NCI-H524 treated with DMSO at 0.1 percent for 48 hours (cell line): Measurements from ENCODE around the gene ABO.
"Not testable (repeated sequence)": the region's sequence is repeated elsewhere in the genome, so short reads cannot be mapped to it uniquely, and the experiment has no call there.

Experiments used
- DNase-seq: peaks from one replicate; lab custom pipeline; 2025; lab: John Stamatoyannopoulos, UW

The ABO gene

DNA sequence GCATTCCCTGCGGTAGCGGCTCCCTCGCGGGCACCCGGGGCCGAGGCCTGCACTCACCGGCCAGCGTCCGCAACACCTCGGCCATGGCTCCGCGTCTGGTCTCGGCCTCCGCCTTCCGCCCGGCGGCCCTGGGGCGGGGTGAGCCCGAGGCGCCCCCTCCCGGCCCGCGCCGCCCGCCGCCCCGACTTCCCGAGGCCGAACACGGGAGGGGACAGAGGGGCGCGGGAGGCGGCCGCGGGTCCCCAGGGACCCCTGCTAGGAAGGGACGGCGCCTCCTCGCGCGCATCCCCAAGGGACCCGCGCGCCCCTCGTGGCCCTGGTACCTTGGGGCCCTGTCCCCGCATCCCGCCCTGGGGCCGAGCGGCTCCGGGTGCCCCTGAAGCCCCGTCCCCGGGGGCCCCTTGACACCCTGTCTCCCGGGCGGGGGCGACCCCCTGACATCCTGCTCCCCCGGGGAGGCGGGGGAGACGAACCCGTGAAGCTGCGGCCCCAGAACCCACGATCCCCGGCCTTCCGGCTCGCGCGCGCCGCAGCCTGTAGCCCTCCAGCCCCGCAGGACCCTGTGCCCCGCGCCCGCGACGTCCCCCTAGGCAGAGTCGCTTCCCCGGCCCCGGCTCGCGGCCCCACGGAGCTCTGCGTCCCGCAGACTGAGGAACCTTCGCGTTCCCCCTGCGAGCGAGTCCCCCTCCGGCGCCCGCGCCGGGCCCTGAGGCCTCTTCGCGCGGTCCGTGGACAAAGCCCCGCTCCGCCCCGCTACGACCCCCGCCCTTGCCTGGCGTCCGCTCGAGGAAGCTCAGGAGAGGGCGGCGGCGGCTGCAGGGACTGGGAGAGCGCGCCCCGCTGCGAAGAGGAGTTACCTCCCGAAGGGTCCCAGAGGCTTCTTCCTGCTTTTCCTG, at the start of gene ABO:
Gene ABO (minus strand): TSS at position 97 of the 896 bp plus-strand sequence.
- DNase-seq: no peak

DNA sequence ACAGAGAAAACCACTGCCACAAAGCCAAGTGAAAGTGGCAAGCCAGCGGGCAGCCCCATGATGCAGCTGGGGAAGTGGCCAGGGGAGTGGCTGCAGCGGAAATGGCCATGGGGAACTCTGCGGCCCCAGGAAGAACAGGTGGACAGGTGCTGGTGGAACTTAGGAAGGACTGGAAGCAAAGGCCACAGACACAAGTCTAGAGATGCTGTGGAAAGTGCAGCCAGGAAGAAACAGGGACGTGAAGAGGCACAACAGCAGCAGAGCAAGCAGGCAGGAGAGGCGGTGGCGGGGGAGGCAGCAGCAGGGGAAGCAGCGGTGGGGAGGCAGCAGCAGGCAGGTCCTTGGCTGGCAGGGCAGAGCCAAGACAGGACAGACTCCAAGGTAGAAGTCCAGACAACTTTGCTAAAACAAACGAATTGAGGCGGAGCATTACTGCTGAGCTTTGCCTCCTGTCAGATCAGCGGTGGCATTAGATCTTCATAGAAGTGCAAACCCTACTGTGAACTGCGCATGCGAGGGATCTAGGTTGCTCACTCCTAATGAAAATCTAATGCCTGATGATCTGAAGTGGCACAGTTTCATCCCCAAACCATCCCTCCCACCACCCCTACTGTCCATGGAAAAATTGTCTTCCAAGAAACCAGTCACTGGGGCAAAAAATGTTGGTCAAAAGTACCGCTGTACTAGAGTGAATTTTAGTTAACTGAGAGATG, 49.1 kb upstream of the ABO start:
- no peak for DNase-seq

DNA sequence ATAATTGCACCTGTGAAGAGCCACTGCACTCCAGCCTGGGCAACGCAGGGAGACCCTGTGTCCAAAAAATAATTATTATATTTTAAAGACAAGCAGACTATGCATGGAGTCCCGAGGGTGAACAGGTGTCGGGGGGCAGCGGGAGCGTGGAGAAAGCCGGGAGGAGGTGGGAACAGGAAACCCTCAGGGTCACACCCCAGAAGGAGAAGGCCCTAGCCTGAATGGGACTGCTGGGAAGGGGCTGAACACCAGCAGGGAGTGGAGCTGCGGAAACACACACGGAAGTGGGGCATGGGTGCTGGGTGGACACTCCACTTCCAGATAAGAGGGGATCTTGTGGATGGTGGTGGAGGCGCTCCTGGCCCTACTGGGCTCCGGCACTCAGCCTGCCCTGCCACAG, 48.2 kb upstream of the ABO start:
- DNase-seq: no peak

DNA sequence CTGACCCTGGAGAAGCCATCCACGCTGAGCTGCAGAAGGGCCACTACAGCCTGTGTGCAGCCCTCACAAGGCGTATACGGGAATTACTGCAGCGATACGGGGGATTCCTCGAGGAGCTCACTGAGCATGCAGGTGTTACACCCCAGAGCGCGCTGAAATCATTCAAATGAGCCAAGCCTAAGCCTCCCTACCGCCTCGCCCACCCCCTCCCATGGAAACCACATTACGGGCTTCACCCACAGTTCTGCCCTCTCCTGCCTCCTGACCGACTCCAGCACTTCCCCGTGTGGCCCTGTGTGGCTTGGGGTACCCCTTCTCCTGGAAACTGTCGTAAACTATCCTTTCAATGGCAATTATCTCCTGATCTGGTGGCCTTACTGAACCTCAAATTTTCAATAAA, 47.7 kb upstream of the ABO start:
- DNase-seq: no peak

DNA sequence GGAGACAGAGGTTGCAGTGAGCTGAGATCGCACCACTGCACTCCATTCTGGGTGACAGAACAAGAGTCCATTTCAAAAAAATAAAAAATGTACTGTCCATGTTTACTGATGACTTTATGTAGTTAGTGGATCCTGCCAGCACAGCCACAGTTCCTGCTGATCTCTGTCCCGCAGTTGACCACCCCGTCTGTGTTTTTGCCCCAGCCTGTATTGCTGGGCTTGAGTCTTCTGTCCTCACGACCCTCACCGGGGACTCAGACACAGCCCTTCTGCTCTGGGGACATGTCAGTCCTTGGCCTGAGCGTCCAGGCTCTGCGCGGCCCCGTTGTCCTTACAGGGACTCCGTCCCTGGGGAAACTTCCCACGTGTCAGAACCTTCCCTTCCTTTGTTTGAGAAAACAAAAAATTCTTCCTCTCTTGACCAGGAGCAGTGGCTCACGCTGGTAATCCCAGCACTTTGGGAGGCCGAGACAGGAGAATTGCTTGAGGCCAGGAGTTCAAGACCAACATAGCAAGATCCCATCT, 46.5 kb upstream of the ABO start:
- DNase-seq: no peak

DNA sequence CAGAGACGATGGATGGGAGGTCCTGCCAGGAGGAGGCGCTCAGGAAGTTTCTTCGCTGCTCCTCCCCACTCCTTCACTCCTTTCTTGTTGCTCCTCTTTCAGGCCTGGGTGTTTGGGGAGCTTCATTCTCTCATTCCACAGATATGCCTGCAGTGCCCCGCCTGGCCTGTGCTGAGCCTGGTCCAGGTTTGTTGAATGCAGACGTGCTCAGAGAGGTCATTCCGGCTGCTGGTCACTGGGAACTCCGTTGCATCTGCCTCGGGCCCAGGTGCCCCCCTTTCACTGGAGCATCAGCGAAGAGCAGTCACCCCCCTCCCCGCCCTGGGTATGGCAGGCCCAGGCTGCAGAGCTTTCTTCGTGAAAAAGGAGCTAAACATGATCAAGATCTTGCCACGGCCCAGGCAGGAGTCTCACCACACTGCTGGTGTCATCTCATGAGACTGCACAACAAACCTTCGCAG, 45.5 kb upstream of the ABO start:
- DNase-seq: no peak

DNA sequence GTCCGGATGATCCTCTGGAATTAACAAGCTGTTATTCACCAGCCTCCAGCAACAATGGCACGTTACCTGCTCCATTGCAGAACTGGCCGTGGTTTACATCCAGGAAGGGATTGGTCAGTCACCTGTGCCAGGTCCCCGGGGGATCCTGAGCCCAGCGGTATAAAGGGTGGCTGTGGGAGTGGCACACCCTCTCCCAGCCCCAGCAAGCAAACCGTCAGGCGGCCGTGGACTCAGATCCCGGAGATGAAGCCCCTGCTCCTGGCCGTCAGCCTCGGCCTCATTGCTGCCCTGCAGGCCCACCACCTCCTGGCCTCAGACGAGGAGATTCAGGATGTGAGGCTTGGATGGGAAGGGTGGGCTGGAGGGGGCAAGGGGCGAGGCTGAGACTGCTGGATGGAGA, 42.5 kb upstream of the ABO start:
- DNase-seq: not testable (repeated sequence)

DNA sequence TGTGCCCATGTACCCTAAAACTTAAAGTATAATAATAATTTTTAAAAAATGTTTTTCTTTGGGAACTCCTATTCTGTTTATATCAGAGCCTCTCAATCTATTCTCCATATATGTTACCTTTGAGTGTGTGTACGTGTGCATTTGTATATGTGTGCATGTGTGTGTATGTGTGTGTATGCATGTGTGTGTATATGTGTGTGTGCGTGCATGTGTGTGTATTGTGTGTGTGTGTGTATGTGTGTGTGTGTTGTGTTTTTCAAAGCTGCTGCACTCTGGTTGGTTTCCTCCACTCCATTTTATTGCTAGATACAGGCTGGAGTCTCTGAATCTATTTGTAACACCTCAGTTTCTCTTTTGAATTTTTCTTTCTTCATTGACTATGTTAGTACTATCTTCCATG, 41.0 kb upstream of the ABO start:
- no peak for DNase-seq

DNA sequence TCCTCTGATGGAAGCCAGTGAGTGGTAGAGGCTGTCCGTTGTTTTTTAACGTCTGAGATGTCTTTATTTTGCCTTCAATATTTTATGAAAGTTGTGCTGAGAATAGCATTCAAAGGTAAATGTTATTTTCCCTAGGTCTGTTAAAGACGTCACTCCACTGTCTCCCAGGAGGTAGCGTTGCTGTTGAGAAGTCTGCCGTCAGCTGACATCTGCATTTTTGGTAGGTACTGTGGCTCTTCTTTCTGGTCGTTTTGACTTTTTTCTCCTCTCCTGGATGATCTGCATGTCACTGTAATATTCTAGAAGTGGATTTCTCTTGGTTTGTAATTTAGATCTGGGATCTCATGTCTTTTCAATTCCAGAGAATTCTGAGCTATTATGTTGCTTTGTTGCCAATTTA, 34.6 kb upstream of the ABO start:
- no peak for DNase-seq

DNA sequence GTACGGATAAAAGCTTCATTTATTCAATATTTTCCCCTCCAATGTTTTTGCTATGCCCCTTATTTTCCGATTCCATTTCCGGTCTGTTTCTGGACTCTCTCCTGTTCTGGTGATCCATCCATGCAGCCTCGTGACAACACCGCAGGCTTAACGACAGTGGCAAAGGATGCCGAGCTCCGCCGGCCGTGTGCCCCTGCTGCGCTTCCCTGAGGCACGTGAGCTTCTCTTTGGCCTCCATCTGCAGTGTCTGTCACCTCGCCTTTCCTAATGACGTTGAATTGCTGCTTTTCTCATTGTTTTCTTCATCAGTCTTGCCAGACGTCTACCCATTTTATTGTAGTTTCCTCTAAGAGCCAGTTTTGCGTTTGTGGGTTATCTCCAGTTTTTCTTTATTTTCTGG, 32.3 kb upstream of the ABO start:
- no peak for DNase-seq

DNA sequence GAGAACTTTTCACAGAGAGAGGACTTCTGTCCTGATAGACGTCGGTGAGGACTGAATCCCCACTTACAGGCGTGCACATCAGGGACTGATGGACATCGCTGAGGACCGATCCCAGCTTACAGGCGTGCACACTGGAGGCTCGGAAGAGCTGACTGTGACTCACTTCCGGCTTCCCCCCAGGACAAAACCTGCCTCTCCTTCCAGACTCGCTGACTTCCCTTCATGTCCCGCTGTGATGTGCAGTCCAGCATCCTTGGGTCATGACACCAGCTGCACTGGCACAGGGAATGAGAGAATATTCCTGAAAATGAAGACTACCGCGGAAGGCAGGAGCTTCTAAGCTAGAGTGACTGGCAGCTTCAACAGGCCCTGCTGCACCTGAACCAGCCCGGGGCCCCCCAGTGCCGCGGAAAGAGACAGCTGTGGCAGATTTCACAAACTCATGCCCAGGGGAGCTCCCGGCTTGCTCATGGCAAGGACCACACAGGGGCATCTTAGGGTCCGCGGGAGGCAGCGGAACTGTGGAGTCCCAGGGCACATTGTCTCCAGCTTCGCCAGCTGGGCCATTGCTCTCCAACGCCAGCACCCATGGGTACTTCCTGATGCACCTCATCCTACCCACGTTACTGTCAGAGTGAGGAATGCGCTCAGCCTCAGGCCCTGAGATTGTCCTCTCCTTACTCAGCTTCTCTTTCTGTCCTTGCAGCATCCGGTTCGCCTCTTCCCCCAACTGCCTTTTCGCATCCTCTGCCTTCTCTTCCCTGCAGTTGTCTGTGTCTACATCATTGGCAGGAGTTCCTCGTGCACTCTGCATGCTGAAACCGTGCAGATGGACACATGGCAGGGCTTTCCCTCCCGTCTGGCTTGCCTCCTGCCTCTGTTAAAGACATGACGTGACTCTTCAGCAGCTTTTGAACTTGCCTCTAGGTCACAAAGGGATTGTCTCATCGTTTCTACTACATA, 31.5 kb upstream of the ABO start:
- no peak for DNase-seq

DNA sequence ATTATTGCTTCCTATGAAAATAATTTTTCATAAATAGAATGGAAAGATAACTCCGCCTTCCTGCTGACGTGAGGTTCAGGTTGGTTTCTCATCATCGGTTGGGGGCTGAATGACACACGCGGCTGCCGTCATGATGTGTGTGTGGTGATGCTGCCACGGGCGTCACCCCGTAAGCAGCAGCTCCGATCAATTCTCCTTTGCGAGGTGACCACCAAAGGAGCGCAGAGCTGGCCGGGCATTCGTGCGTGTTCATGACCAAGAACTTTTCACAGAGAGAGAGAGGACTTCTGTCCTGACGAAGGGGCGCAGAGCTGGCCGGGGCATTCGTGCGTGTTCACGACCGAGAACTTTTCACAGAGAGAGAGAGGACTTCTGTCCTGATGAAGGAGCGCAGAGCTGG, 30.7 kb upstream of the ABO start:
- no peak for DNase-seq

DNA sequence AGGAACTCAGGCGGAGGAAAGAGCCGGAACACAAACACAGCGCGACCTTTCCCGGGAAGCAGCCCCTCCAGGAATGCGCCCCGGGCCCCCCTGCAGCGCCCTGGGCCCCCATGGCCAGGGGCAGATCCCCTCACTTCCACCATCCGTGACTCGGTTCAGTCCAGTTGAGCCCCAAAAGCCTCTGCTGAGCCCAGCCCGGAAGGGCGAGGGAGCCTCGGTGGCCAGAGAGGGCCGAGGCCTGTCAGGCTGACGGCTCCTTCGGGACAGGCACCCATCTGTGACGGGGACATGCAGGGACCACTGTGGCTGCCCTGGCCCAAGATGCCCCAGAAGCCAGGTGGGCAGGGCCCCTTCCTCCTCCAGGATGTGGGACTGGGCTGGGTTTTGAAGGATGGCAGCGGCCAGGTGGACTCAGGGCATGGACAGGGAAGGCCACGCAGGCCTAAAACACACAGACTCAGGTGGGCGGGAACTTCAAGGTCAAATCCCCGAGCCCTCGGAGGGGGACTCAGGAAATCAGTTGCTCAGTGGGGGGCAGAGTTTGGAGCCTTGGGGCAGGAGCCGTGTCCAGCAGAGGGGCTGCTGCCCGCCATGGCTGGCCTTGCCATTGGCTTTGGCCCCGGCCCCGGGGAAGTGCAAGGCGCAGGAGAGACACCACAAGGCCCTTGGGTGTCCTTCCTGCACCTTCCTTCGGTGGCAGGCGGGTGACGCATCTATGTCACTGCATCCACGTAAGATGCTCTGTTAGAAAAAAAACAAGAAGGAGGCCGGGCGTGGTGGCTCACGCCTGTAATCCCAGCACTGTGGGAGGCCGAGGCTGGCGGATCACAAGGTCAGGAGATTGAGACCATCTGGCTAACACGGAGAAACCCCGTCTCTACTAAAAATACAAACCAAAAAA, 29.7 kb upstream of the ABO start:
- no peak for DNase-seq

DNA sequence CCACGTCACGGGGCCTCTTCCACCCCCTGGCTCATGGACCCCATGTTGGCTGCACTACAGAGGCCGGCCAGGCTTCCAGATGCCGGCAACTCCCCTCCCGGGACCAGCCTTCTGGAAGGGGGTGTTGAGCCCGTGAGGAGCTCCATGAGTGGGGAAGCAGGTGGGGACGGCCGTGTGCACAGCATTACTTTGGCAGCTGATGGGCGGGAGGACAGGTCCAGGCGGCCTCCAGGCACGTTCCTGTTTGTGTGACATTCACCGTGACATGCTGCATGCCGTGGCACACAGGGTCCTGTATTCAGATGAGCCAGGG, 29.1 kb upstream of the ABO start:
- DNase-seq: no peak

DNA sequence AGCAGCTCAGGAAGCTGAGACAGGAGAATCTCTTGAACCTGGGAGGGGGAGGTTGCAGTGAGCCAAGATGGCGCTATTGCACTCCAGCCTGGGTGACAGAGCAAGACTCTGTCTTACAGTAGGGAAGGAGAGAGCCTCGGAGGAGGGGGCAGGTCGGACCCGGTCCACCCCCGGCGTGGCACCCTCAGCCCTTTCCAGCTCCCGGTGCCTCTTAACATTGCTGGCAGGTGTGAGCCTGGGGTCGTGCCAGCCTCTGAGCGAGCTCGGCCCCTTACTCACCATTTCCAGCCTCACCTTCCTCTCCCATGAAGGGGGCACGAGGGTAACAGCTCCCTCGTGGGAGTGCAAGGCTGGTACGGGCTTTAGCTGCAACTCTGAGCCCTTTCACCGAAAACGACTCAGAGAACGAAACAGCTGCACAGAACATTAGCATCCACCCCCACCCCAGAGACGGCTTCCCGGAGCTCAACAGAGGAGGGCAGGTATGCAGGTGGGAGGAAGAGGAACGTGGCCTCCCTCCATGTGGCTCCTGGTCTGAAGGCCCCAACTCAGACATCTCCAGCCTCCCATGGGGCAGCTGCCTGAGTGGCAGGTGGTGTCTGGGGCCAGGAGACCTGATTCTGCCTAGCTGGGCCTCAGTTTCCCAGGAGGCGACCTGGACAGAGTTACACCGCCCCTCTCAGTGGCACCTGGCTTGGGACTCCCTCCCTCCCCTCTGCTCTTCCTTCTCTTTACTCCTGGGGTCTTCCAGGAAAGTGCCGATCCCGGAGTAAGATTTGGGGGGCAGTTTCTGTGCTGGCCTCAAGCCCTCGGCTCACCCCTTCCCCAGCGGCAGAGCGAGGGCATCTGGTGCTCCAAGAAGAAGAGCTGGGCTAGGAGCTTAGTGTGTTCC, 28.5 kb upstream of the ABO start:
- DNase-seq: no peak

DNA sequence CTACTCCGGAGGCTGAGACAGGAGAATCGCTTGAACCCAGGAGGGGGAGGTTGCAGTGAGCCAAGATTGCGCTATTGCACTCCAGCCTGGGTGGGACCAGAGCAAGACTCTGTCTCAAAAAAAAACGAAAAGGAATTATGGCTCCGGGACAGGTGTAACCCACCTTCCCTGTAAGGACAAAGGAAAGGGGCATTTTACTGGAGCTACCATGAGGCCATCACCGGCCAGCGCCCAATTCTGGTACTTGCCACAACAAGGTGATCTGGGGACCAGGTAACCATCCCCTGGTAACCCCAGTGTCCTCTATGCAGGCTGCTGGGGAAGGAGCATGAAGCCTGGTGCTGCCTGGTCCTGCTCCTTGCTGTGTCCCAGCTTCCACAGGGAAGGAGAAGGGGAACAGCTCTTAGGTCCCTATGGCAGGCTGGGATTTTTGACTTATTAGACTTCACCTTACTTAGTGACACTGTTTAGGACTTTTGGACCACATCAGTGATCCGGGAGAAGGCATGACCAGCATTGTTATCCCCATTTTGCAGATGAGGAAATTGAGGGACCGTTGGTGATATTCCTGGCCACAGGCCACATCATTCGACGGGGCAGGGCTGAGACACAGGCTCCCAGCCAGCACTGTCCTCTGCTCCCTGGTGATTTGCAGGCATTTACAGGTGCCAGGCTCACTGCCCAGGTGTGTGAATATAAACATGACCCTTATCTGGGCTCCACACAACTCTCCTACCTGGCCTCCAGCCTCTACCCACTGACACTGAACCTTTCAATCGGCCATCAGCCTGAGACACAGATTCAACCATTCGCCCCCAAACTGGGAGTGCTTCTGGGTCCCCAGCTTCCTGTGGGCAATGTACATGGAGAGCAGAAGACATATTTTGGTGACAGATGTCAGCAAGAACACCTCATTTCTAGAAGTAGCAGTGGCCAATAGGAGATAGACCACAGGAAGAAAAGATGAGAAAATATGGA, 26.5 kb upstream of the ABO start:
- DNase-seq: no peak

DNA sequence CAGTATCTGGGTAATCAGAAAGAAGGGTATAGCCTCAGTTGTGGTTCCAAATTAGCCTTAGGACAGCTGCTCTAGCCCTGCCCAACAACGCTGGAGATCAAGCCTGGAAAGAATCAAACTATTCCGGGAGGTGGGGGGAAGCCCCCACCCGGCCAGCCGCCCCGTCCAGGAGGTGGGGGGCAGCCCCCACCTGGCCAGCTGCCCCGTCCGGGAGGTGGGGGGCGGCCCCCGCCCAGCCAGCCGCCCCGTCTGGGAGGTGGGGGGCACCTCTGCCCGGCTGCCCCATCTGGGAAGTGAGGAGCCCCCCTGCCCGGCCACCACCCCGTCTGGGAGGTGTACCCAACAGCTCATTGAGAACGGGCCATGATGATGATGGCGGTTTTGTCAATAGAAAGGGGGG, 25.0 kb upstream of the ABO start:
- DNase-seq: not testable (repeated sequence)

DNA sequence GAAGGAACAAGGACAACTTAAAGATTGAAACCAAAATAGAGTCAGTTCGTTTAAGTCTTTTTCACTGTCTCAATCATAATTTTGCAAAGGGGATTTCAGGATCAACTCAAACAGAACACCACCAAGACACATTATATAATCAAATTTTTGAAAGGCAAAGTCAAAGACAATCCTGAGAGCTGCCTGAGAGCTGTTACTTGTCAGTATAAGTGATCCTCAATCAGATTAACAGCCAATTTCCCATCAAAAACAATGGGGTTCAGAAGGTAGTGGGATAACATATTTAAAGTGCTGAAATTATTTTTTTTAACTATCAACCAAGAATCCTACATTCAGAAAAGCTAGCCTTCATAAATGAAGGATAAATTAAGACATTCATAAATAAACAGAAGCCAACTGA, 19.3 kb upstream of the ABO start:
- DNase-seq: no peak

DNA sequence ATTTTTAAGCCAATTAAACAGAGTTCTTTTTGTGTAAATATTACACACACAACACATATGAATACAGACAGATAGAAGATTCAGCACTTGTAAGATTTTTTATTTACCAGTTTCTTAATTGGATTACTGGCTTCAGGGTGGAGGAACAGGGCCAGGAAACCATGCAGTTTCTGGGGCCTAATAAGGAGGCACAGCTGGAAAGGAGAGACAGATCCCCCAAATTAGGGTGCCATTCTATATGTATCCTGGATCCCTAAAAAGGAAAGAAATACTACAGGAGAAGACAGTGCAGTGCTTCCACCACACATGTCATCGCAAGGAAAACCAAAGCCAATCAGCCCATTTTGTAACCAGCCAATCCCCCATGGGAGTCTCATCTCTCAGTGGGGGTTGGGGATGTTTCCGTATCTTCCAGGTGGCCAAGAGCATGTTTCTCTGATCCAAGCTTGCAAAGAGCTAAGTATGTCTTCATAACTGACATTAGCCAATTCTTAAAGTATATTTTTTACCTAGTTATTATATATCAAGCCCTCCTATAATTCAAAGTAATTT, 15.8 kb upstream of the ABO start:
- DNase-seq: no peak
